GM12865 (cell line): ENCODE results near the gene HAT1.
A peak's percentile ranks its signal among the peaks of the same experiment; 100 is the strongest.

ENCODE experiments used
- DNase-seq: peaks from one replicate; pipeline ENCODE4 v3.0.0; 2010; ENCODE audit warnings: low read depth
- H3K4me3 ChIP-seq: 2 replicates; pipeline ENCODE4 v1.5.1; 2011; ENCODE audit warnings: mild to moderate bottlenecking, low read depth, low read length, control low read depth
- CTCF ChIP-seq: IDR thresholded peaks from 2 replicates; pipeline ENCODE4 v1.5.1; 2011; ENCODE audit warnings: low read length, control low read depth, low read depth, inconsistent platforms; ENCODE audit not compliant: insufficient read depth; ENCODE audit errors: missing control alignments

HAT1 gene

GRCh38 chr2:171956135-171956825 lies 34.0 kb downstream of the HAT1 start:
- no peak overlapping the region for H3K4me3 ChIP-seq
- no peak for TF ChIP-seq CTCF
- DNase-seq = no peak

GRCh38 chr2:171957061-171957460 lies 34.8 kb downstream of the HAT1 start:
- TF ChIP-seq CTCF = no peak
- H3K4me3 ChIP-seq = no peak overlapping the region
- DNase-seq = no peak

GRCh38 chr2:171958475-171958874 lies 36.2 kb downstream of the HAT1 start:
- DNase-seq = no peak
- no peak overlapping the region for H3K4me3 ChIP-seq
- TF ChIP-seq CTCF = no peak

- H3K4me3 ChIP-seq = no peak overlapping the region
- no peak for TF ChIP-seq CTCF
- DNase-seq = no peak
These were observed 37.7 kb downstream of the HAT1 start for GRCh38 chr2:171959998-171960397.

- H3K4me3 ChIP-seq = no peak overlapping the region
- DNase-seq = no peak
- no peak for TF ChIP-seq CTCF
These were observed 38.3 kb downstream of the HAT1 start for GRCh38 chr2:171960570-171960969.

GRCh38 chr2:171963198-171963597 lies 40.9 kb downstream of the HAT1 start:
- peak; percentile 5 for DNase-seq
- H3K4me3 ChIP-seq = no peak overlapping the region
- no peak for TF ChIP-seq CTCF

- DNase-seq = no peak
- no peak overlapping the region for H3K4me3 ChIP-seq
- no peak for TF ChIP-seq CTCF
These were observed 42.0 kb downstream of the HAT1 start for GRCh38 chr2:171964308-171964707.
